DND-41 (cell line): ENCODE results near the gene SKIL.

ENCODE experiments used
- CTCF ChIP-seq: IDR thresholded peaks from 2 replicates; pipeline ENCODE4 v1.5.1; 2012; ENCODE audit warnings: borderline replicate concordance, low read length, moderate library complexity, mild to moderate bottlenecking; ENCODE audit not compliant: poor library complexity, severe bottlenecking; ENCODE audit errors: extremely low read depth
- EZH2 ChIP-seq: IDR thresholded peaks from 3 replicates; pipeline ENCODE4 v1.6.1; 2012; ENCODE audit warnings: borderline replicate concordance, low read depth, mild to moderate bottlenecking, moderate library complexity, low read length, inconsistent platforms; ENCODE audit not compliant: severe bottlenecking

GRCh38 chr3:170346481-170347392 is 10.8 kb upstream of the SKIL start:
- TF ChIP-seq CTCF (no peak), EZH2 (no peak)
